HG02610 (cell line): ENCODE results near the gene ZXDC.

ENCODE experiments used
- ATAC-seq: cut with Tn5 transposase; IDR thresholded peaks from one replicate; pipeline ENCODE4 v1.9.1; 2021; ENCODE audit warnings: mild to moderate bottlenecking, moderate library complexity; ENCODE audit not compliant: unreplicated experiment

ZXDC gene

DNA sequence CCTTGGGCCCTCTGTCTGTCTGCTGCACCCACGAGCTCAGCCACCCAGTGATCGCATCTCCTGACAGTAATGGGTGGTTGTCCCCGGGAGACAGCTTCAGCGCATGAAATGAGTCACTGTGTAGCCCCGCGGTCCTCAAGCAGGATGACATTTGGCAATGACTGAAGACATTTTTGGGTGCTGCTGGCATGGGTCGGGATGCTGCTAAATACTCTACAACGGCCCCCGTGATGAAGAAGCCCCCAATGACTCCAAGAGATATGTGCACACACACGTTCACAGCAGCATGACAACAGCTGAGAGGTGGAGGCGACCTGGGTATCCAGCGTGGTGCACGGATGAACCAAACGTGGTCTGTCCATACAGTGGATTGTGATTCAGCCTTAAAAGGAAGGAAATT is 17.4 kb upstream of the ZXDC start:
- no peak for ATAC-seq

DNA sequence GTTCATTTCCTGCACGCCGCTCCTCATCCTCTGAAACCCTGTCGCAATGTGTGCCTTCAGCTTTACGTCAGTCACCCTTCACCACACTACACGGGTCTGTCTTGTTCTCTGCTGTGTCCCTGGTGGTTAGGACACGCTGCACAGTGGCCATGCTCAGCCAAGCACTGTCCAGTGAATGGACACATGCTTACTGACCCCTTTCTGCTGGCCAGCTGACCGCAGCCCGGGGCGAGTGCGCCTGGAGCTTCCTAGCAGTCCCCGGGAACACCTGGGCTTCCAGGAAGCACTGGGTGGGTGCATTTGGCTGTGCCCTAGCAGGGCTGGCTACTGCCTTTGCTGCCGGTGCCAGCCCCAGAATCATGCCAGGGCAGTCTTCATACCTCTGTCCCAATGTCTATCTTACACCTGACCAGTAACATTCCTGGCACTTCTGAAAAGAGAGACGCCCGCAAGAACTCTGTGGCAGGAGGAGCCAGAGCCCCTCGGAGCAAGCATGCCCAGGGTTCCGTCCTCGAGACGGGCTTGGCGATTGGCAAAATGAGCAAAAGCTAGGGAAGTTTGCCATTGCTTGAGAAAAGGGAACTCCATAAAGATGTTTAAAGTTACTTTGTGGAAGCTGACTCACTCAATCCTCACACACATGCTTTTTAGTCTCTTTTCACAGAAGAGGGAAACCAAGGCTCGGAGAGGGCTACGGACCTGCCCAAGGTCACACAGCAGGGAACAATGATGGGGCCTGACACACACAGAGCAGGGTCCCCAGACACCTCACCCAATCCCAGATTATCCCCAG is 15.7 kb upstream of the ZXDC start:
- ATAC-seq: no peak

DNA sequence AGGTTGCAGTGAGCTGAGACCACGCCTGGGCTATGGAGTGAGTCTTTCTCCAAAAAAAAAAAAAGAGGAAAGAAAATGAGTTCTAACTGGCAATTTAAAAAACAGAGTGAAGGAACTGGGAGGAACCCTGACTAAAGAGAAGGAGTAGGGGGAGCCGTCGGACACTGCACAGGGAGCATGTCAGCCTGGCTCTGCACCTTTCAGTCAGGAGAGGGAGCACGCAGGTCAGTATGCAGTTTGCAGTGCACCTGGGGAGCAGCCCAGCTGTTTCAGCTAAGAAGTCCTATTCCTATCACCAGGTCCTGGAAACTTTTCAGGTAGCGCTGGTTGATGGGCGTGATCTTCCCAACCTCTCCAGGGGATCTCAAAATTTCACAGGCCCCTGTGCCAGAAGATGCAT is 14.9 kb upstream of the ZXDC start:
- ATAC-seq: no peak

DNA sequence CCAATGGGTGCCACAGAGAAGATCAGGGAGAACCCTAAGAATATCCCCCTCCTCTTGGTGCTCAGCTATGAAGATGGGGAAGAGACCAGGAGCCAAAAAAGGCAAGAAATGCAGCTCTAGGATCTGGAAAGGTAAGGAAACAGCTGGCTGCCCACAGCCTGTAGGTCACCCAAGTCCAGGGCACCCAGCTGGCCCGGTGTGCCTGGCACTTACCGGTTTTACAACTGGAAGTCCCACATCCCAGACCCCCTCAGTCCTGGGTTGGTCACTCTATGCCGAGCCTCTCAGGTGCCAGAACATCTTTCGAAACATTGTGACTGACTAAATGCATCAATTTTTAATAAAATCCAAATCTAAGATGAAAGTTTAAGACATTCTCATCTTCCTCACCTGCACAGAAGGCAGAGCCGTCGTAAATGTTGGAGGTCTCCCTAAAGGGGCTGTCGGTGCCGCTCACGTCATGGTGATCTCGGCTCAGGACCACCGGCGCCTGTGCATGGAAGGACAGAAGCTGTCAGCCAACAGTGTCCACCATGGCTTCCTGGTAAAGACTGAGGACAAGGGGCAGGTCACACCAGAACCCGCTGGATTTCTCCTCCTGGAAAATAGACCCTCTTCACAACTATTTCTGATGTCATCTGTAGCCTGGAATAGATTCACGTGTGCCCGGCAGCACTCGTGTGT is 13.3 kb upstream of the ZXDC start:
- ATAC-seq: no peak

DNA sequence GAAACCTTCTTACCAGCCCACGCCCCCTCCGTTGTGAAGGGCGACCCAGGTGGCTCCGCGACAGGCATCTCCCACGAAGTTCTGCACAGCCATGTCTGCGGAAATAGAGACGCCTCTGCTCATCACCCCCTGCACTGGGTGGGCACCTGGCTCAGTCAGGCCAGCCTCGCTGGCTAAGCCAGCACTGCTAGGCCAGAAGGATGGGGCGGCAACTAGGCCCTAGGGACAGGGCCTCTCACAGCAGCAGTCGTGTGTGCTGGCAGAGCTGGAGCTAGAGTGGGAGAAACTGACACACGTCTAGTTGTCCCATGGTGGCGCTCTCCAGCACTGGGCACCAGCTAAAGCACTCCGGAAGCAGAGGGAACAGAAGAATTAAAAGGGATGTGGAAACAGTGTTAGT is 12.5 kb upstream of the ZXDC start:
- ATAC-seq: no peak

- ATAC-seq: no peak
Observed at GRCh38 chr3:126487151-126487771, 11.6 kb upstream of the ZXDC start.

DNA sequence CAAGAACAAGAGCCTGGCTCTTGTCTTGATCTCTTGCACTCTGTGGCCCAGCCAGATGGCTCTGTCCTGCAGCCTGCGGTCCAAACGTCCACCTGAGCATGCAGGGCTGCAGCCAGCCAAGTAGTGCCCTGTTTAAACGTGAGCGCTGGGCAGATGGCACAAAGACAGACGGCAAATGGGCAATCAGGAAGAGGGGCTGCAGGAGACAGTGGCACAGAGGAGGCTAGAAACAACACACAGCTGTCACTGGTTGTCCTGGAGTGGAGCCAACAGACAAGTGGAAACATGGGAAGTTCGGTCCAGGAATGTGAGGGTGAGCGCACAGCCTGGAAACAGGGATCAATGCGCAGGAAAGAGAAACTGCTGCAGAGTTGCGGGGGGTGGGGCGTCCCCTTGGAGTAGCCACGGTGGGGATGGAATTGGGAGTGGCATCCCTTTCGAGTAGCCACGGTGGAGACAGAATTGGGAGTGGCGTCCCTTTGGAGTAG is 10.7 kb upstream of the ZXDC start:
- no peak for ATAC-seq

- no peak for ATAC-seq
Observed at GRCh38 chr3:126485956-126486355, 10.3 kb upstream of the ZXDC start.

- no peak for ATAC-seq
Observed at GRCh38 chr3:126485176-126485897, 9.6 kb upstream of the ZXDC start.

GRCh38 chr3:126484662-126485061 is 9.0 kb upstream of the ZXDC start:
- no peak for ATAC-seq

DNA sequence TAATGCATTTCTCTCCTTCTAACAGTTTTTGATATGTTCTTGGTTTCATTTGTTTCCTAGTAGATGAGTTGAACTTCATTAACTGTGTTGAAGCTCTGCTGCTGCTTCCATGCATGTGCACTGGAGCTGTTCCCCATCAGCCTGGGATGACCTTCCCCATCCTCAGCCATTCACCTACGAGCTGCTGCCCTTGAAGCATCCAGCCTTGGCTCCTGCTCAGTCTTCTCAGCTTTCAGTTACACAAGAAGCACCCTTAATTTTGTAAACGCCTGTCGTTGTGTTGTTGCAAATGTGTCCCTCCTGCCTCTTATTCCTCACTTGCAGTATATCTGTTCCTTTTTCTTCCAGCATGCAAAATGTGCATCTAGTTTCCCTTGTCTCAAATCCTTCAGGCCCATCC is 8.5 kb upstream of the ZXDC start:
- ATAC-seq: no peak

GRCh38 chr3:126483321-126483761 is 7.7 kb upstream of the ZXDC start:
- no peak for ATAC-seq

DNA sequence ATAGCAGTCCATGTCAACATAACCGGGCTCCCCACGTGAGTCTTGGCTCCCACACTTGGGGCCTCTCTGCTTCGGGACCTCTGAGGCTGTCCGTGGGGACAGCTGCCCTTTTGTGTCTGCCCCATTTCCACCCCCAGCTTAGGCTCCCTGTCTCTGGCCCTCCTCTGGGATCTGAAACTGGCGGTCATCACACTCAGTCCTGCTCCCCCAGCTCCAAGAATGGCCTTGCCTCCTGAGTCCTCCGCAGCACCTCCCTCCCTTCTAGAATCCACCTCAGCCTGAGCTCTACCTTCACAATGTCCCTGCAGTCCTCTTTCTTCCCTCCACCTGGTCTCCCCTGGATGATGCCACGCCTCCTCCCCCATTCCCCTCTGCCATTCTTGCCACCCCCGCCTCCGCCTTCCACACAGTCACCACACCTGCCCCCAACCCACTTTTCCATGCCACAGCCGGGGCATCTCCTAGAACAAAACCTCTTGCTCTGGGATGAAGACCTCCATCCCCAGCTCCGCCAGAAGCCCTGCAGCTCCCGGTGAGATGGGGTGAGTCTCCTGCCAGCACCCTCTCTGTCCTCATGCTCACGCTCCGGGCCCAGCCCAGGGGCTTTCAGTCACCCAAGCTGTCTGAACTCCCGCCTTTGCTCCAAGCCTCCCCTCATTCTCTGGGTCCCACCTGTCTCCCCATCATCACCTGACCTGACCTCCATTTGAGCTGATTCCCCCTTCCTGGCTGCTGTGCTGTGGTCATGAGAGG is 7.0 kb upstream of the ZXDC start:
- no peak for ATAC-seq

GRCh38 chr3:126481808-126482502 is 6.3 kb upstream of the ZXDC start:
- no peak for ATAC-seq

DNA sequence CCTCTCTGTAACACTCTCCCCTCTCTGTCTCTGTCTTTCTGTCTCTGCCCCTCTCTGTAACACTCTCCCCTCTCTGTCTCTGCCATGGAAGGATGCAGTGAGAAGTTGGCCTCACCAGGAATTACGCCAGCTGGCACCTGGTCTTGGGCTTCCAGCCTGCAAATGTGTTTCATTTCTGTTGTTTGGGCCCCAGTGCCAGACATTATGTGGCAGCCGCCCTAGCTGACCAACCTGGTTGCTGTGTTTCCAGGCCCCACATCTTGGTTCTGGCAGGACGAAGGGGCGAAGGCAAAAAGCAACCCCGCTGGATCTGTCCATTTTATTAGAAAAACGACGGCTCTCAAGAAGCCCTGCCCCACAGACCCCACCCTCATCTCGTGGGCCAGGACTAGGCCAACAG is 5.2 kb upstream of the ZXDC start:
- no peak for ATAC-seq

GRCh38 chr3:126480206-126480605 is 4.5 kb upstream of the ZXDC start:
- ATAC-seq: no peak

GRCh38 chr3:126479642-126480041 is 4.0 kb upstream of the ZXDC start:
- no peak for ATAC-seq

DNA sequence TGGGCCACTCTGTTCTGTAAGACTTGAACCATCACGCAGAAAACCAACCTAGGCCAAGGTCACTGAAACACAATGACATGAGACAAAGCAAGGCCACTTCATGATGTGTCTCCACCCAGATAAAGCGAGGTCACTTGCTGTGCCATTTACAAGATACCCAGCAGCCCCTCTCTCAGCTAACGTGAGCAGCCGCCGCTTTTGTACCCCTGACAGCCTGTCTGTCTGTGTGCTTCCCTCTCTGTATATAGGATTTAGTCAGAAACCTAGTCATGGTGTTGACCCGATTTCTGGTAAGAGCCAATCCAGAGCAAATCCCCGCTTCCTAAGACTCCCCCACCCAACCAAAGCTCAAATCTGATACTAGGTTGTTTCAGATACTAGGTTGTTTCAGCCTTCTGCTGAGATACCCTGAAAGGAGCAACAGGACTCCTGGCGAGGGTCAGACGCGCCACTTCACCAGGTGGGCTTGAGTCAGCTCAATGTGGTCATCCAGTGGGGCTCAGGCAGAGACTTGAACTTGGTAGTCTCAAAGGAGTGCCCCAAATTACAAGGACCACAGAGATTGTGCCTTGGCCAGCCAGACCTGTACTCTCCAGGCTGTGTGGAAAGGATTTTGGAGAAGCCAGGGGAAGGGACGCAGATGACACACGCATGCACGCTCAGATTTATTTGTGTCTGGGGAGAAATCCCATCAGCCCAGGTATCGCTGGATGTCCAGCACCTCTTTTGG is 3.1 kb upstream of the ZXDC start:
- no peak for ATAC-seq

DNA sequence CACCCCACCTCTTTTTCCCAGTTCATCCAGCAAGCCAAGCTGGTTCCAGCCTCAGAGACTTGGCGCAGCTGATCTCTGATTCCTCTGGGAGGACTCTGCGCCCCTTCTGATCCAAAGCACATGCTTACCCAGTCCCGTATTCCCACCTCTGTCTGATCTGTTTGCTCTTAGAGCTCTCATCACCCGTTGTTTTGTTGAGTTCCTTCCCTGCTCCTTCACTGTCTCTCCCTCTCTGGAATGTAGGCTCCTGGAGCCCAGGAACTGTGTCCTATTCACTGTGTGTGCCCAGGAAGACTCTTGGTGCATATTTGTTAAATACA is 1.3 kb upstream of the ZXDC start:
- ATAC-seq: no peak
